KMS-11 (cell line): ENCODE data around the gene RCOR2.

Experiments used
- H2AFZ ChIP-seq: fragments of 200-600 bp; sonication (generic); 2 replicates; pipeline ENCODE4 v1.6.1; 2016; ENCODE audit warnings: antibody characterized with exemption, mixed run types, low read depth
- H3K27ac ChIP-seq: fragments of 200-600 bp; sonication (generic); 2 replicates; pipeline ENCODE4 v1.6.1; 2016; ENCODE audit warnings: mild to moderate bottlenecking, mixed run types
- H3K27me3 ChIP-seq: fragments of 200-600 bp; sonication (generic); 2 replicates; pipeline ENCODE4 v1.6.1; 2017; ENCODE audit warnings: mild to moderate bottlenecking, low read depth, mixed run types, moderate library complexity; ENCODE audit not compliant: insufficient read depth
- H3K36me3 ChIP-seq: fragments of 200-600 bp; sonication (generic); 2 replicates; pipeline ENCODE4 v1.6.1; 2017; ENCODE audit warnings: mild to moderate bottlenecking, mixed run types; ENCODE audit not compliant: insufficient read depth
- H3K4me1 ChIP-seq: fragments of 200-600 bp; sonication (generic); 2 replicates; pipeline ENCODE4 v1.6.1; 2016; ENCODE audit warnings: mild to moderate bottlenecking, low read depth, mixed run types; ENCODE audit not compliant: poor library complexity, severe bottlenecking
- H3K4me2 ChIP-seq: fragments of 200-600 bp; sonication (generic); 2 replicates; pipeline ENCODE4 v1.7.0; 2016; ENCODE audit warnings: mild to moderate bottlenecking, mixed run types
- H3K4me3 ChIP-seq: fragments of 200-600 bp; sonication (generic); IDR thresholded peaks from 2 replicates; pipeline ENCODE4 v1.6.1; 2017; ENCODE audit warnings: low read depth, low read length, mixed read lengths; ENCODE audit not compliant: insufficient read depth
- H3K79me2 ChIP-seq: fragments of 200-600 bp; sonication (generic); 2 replicates; pipeline ENCODE4 v1.6.1; 2016; ENCODE audit warnings: low read depth, mixed run types; ENCODE audit not compliant: insufficient read depth
- H3K9ac ChIP-seq: fragments of 200-600 bp; sonication (generic); 2 replicates; pipeline ENCODE4 v1.6.1; 2016; ENCODE audit warnings: mild to moderate bottlenecking, mixed run types
- H4K20me1 ChIP-seq: fragments of 200-600 bp; sonication (generic); 2 replicates; pipeline ENCODE4 v1.6.1; 2016; ENCODE audit warnings: mild to moderate bottlenecking, mixed run types; ENCODE audit not compliant: insufficient read depth
- TF ChIP-seq, protein P1 (sequence below): fragments of 200-600 bp; sonication (generic); conservative IDR thresholded peaks from 2 replicates; pipeline ENCODE4 v1.6.1; 2017; ENCODE audit warnings: low read depth, mild to moderate bottlenecking, antibody characterized with exemption, low read length, moderate library complexity, mixed read lengths

Gene RCOR2

GRCh38 chr11:63911876-63912275 lies 5.1 kb downstream of the RCOR2 start:
- Histone ChIP-seq H3K27ac (no peak overlapping the region), H3K79me2 (no peaks in the 10 kb centered on the region), H3K27me3 (peaks cover 12% of the 10 kb centered on the region; the same call in 1 of the 2 replicates), H3K4me2 (no peak overlapping the region), H2AFZ (no peak overlapping the region), H4K20me1 (no peaks in the 10 kb centered on the region), H3K36me3 (no peaks in the 10 kb centered on the region), H3K4me3 (no peak overlapping the region), H3K9ac (no peak overlapping the region), H3K4me1 (peaks cover 4% of the 10 kb centered on the region)
- TF ChIP-seq, protein P1, sequence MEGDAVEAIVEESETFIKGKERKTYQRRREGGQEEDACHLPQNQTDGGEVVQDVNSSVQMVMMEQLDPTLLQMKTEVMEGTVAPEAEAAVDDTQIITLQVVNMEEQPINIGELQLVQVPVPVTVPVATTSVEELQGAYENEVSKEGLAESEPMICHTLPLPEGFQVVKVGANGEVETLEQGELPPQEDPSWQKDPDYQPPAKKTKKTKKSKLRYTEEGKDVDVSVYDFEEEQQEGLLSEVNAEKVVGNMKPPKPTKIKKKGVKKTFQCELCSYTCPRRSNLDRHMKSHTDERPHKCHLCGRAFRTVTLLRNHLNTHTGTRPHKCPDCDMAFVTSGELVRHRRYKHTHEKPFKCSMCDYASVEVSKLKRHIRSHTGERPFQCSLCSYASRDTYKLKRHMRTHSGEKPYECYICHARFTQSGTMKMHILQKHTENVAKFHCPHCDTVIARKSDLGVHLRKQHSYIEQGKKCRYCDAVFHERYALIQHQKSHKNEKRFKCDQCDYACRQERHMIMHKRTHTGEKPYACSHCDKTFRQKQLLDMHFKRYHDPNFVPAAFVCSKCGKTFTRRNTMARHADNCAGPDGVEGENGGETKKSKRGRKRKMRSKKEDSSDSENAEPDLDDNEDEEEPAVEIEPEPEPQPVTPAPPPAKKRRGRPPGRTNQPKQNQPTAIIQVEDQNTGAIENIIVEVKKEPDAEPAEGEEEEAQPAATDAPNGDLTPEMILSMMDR: no peak

DNA sequence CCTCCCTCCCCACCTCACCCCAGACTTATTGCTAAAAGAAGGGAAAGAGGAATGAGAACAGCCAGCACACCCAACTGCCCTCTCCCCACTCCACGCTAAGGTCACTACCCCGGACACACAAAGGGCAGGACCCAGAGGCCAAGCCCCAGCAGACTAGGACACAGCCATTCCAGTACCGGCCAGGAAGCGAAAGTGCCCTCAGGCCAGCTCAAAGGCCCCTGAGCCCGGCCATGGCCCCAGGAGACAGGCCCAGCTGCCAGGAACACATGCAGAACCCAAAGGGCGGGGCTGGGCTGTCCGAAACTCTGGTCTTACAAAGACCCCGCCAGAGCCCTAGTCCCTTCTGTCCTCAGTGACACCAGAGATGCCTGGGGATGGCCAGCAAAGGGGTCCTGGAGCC lies 5.5 kb downstream of the RCOR2 start:
- TF ChIP-seq, protein P1: no peak
- no peaks in the 10 kb centered on the region for H4K20me1 ChIP-seq
- peaks cover 12% of the 10 kb centered on the region; the same call in 1 of the 2 replicates for H3K27me3 ChIP-seq
- H3K36me3 ChIP-seq: no peaks in the 10 kb centered on the region
- H2AFZ ChIP-seq: no peak overlapping the region
- H3K4me2 ChIP-seq: no peak overlapping the region
- no peak overlapping the region for H3K9ac ChIP-seq
- H3K27ac ChIP-seq: no peak overlapping the region
- peaks cover 4% of the 10 kb centered on the region for H3K4me1 ChIP-seq
- H3K4me3 ChIP-seq: no peak overlapping the region
- no peaks in the 10 kb centered on the region for H3K79me2 ChIP-seq

DNA sequence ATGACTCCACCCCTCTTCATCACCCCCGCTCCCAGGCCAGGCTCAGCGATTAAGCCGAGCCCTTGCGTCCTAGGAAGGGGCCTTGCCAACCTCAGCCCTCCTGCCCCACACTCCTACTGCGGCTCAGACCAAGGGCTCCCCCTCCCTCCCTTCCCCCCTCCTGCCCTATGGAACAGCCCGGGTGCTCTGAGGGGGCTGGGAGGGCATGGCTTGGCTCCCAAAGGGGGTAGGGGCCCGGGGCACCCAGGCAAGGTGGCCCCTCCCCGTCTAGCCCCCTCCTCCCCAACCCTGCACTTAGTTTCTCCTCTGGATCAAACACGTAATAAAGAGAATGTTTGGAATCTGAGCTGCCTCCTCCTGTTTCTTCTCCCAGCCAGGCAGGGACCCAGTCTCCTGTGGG lies 6.3 kb downstream of the RCOR2 start:
- no peak overlapping the region for H3K27ac ChIP-seq
- no peak overlapping the region for H3K9ac ChIP-seq
- H3K79me2 ChIP-seq: no peaks in the 10 kb centered on the region
- peaks cover 5% of the 10 kb centered on the region; the same call in 1 of the 2 replicates for H3K27me3 ChIP-seq
- TF ChIP-seq, protein P1: no peak
- no peaks in the 10 kb centered on the region for H3K36me3 ChIP-seq
- no peaks in the 10 kb centered on the region for H3K4me1 ChIP-seq
- no peak overlapping the region for H3K4me3 ChIP-seq
- no peak overlapping the region for H3K4me2 ChIP-seq
- no peak overlapping the region for H2AFZ ChIP-seq
- no peaks in the 10 kb centered on the region for H4K20me1 ChIP-seq

GRCh38 chr11:63909591-63910506 lies 7.1 kb downstream of the RCOR2 start:
- H3K79me2 ChIP-seq: no peaks in the 10 kb centered on the region
- TF ChIP-seq, protein P1: no peak
- no peak overlapping the region for H3K4me3 ChIP-seq

More at GRCh38 chr11:63909591-63910506, 7.1 kb downstream of the RCOR2 start:
- H4K20me1 ChIP-seq: no peaks in the 10 kb centered on the region
- peaks cover under 1% of the 10 kb centered on the region; the same call in 1 of the 2 replicates for H3K27me3 ChIP-seq
- no peak overlapping the region for H3K9ac ChIP-seq
- H3K4me2 ChIP-seq: no peak overlapping the region
- no peaks in the 10 kb centered on the region for H3K36me3 ChIP-seq
- no peak overlapping the region for H3K27ac ChIP-seq
- no peaks in the 10 kb centered on the region for H3K4me1 ChIP-seq
- no peak overlapping the region for H2AFZ ChIP-seq
